Mammary epithelial cell (primary cell): ENCODE measurements around the gene CHMP2B.
"Not testable (repeated sequence)": the region's sequence is repeated elsewhere in the genome, so short reads cannot be mapped to it uniquely, and the experiment has no call there.

Source experiments
- CTCF ChIP-seq, 2 donors: IDR thresholded peaks in 1 of 2; conservative IDR thresholded peaks in 1 of 2; 2 replicates each; pipeline ENCODE4 v1.5.1; 2011 to 2012; ENCODE audit warnings: inconsistent platforms in 2 of 2, low read length in 2 of 2, mild to moderate bottlenecking in 2 of 2, control low read depth in 1 of 2, low read depth in 1 of 2; ENCODE audit not compliant: insufficient read depth in 1 of 2; ENCODE audit errors: extremely low read depth in 1 of 2
- EZH2 ChIP-seq: IDR thresholded peaks from 2 replicates; pipeline ENCODE4 v1.6.1; 2012; ENCODE audit warnings: low read length, inconsistent platforms, borderline replicate concordance

DNA sequence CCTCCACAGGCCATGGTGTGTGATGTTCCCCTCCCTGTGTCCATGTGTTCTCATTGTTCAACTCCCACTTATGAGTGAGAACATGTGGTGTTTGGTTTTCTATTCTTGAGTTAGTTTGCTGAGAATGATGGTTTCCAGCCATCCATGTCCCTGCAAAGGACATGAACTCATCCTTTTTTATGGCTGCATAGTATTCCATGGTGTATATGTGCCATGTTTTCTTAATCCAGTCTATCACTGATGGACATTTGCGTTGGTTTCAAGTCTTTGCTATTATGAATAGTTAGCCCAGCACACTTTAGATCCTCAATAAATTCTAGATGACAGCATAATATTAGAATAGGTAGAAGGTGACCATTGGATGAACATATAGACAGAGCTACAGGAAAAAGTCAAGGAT lies 77.9 kb downstream of the CHMP2B start:
- TF ChIP-seq CTCF (conservative IDR thresholded peaks at IDR 0.05 in 1 of 2, IDR thresholded peaks at IDR 0.05 in 1 of 2; ENCODE audit: extremely low read depth in 1 of 2, insufficient read depth in 1 of 2, low read depth in 1 of 2, low read length in 2 of 2); EZH2: not testable (repeated sequence)
